ENCODE data around the gene UBE2Q2. TPM values are rescaled to one million over a fixed set of nuclear protein-coding genes. Genes with fewer than 3 reads are reported as not detected.

The UBE2Q2 gene
- total and polyA plus RNA-seq, 9 of the 15 experiments (the other 6 are each of a cell fraction or from before 2014, with no cell fraction given), result 6.2 to 24.0 (median 16.2) TPM

- TF ChIP-seq FIP1L1 (IDR thresholded peaks at IDR 0.05; ENCODE audit: low read depth, low read length, poor library complexity, severe bottlenecking), result no peak
- no peak for TF ChIP-seq ATF4 (CRISPR knock-in tag; IDR thresholded peaks at IDR 0.05)
- no peak for TF ChIP-seq RBM25 (IDR thresholded peaks at IDR 0.05; ENCODE audit: low read depth, low read length, severe bottlenecking)
- no peak for TF ChIP-seq CHD1 (IDR thresholded peaks at IDR 0.05; ENCODE audit: low read length)
- TF ChIP-seq PTRF (tag; IDR thresholded peaks at IDR 0.05), result no peak
- peak; percentile 68 for TF ChIP-seq VEZF1 (CRISPR knock-in tag; IDR thresholded peaks at IDR 0.05)
- TF ChIP-seq ZNF24 (IDR thresholded peaks at IDR 0.05), result no peak
- TF ChIP-seq CAMTA2 (CRISPR knock-in tag; conservative IDR thresholded peaks at IDR 0.05), result no peak
- TF ChIP-seq JUND (IDR thresholded peaks at IDR 0.05; ENCODE audit: borderline replicate concordance, low read depth, low read length), result peak; percentile 60; the same call in 1 of the 2 replicates
- peak; percentile 54; the same call in 1 of the 3 replicates for TF ChIP-seq JUND (tag; IDR thresholded peaks at IDR 0.05; ENCODE audit: borderline replicate concordance, low read depth, low read length)
- no peak for TF ChIP-seq ZNF583 (CRISPR knock-in tag; IDR thresholded peaks at IDR 0.05)
- no peak for TF ChIP-seq ZNF668 (CRISPR knock-in tag; IDR thresholded peaks at IDR 0.05)
- TF ChIP-seq, protein P1, sequence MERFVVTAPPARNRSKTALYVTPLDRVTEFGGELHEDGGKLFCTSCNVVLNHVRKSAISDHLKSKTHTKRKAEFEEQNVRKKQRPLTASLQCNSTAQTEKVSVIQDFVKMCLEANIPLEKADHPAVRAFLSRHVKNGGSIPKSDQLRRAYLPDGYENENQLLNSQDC (CRISPR knock-in tag; IDR thresholded peaks at IDR 0.05), result no peak
- TF ChIP-seq MCM3 (IDR thresholded peaks at IDR 0.05), result no peak
- TF ChIP-seq, protein P2, sequence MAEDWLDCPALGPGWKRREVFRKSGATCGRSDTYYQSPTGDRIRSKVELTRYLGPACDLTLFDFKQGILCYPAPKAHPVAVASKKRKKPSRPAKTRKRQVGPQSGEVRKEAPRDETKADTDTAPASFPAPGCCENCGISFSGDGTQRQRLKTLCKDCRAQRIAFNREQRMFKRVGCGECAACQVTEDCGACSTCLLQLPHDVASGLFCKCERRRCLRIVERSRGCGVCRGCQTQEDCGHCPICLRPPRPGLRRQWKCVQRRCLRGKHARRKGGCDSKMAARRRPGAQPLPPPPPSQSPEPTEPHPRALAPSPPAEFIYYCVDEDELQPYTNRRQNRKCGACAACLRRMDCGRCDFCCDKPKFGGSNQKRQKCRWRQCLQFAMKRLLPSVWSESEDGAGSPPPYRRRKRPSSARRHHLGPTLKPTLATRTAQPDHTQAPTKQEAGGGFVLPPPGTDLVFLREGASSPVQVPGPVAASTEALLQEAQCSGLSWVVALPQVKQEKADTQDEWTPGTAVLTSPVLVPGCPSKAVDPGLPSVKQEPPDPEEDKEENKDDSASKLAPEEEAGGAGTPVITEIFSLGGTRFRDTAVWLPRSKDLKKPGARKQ (CRISPR knock-in tag; IDR thresholded peaks at IDR 0.05), result no peak
- TF ChIP-seq SMARCC2 (IDR thresholded peaks at IDR 0.05; ENCODE audit: low read depth), result peak; percentile 68
- TF ChIP-seq, protein P3, sequence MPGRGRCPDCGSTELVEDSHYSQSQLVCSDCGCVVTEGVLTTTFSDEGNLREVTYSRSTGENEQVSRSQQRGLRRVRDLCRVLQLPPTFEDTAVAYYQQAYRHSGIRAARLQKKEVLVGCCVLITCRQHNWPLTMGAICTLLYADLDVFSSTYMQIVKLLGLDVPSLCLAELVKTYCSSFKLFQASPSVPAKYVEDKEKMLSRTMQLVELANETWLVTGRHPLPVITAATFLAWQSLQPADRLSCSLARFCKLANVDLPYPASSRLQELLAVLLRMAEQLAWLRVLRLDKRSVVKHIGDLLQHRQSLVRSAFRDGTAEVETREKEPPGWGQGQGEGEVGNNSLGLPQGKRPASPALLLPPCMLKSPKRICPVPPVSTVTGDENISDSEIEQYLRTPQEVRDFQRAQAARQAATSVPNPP (IDR thresholded peaks at IDR 0.05; ENCODE audit: borderline replicate concordance, insufficient read depth, insufficient read length), result no peak
- TF ChIP-seq LEF1 (IDR thresholded peaks at IDR 0.05), result peak; percentile 88
- TF ChIP-seq ZNF224 (CRISPR knock-in tag; IDR thresholded peaks at IDR 0.05), result no peak
- TF ChIP-seq FOXK2 (conservative IDR thresholded peaks at IDR 0.05 in 1 of 2, IDR thresholded peaks at IDR 0.05 in 1 of 2; ENCODE audit: low read depth in 2 of 2), result peak in 1 of 2 experiments; percentile 11; a peak in 2 of 4 replicates
- TF ChIP-seq POLR2AphosphoS2 (IDR thresholded peaks at IDR 0.05; ENCODE audit: low read length), result no peak
- TF ChIP-seq ZNF197 (CRISPR knock-in tag; IDR thresholded peaks at IDR 0.05; ENCODE audit: low read depth), result peak; percentile 64; the same call in 1 of the 2 replicates
- TF ChIP-seq HDGF (IDR thresholded peaks at IDR 0.05), result no peak
- no peak for TF ChIP-seq NCOA1 (IDR thresholded peaks at IDR 0.05; ENCODE audit: low read depth)
Observed at GRCh38 chr15:75830910-75831805, 12.1 kb upstream of the UBE2Q2 start (continued).

All from K562 (cell line).